WI38 (cell line): ENCODE results near the gene PDE4B.

ENCODE experiments used
- H3K4me3 ChIP-seq: 2 replicates; pipeline ENCODE4 v1.5.1; 2011; ENCODE audit warnings: low read depth, mild to moderate bottlenecking, control low read depth, low read length
- CTCF ChIP-seq: IDR thresholded peaks from 2 replicates; pipeline ENCODE4 v1.5.1; 2012; ENCODE audit warnings: low read depth, mild to moderate bottlenecking, control low read depth, low read length

The PDE4B gene

GRCh38 chr1:65791396-65791795 is 1.3 kb upstream of the PDE4B start:
- TF ChIP-seq CTCF, result no peak
- H3K4me3 ChIP-seq, result no peak overlapping the region

GRCh38 chr1:65791801-65792668 is 660 bp upstream of the PDE4B start:
- peak overlapping the region; percentile 54 for H3K4me3 ChIP-seq
- no peak for TF ChIP-seq CTCF

- no peak for TF ChIP-seq CTCF
- peak overlapping the region; percentile 54 for H3K4me3 ChIP-seq
These were observed 651 bp downstream of the PDE4B start for GRCh38 chr1:65793359-65793732.

- no peak overlapping the region for H3K4me3 ChIP-seq
- TF ChIP-seq CTCF, result no peak
These were observed 2.6 kb downstream of the PDE4B start for GRCh38 chr1:65795311-65795710.

- H3K4me3 ChIP-seq, result no peak overlapping the region
- no peak for TF ChIP-seq CTCF
These were observed 6.9 kb downstream of the PDE4B start for GRCh38 chr1:65799601-65800000.

- no peak for TF ChIP-seq CTCF
- H3K4me3 ChIP-seq, result no peak overlapping the region
These were observed 11.9 kb downstream of the PDE4B start for GRCh38 chr1:65804584-65804983.

GRCh38 chr1:65812065-65812464 is 19.4 kb downstream of the PDE4B start:
- H3K4me3 ChIP-seq, result peak overlapping the region; percentile 31; the same call in 1 of the 2 replicates
- no peak for TF ChIP-seq CTCF
